Fibroblast of lung (primary cell): ENCODE results near the gene AP3S2.

Source experiments
- EZH2 ChIP-seq: IDR thresholded peaks from 2 replicates; pipeline ENCODE4 v1.5.1; 2012; ENCODE audit warnings: low read length, control low read depth, mild to moderate bottlenecking; ENCODE audit errors: missing control alignments
- TF ChIP-seq, protein P1 (sequence below), 2 donors: IDR thresholded peaks in 1 of 2; conservative IDR thresholded peaks in 1 of 2; 1 replicate in 1 of 2; 2 replicates in 1 of 2; pipeline ENCODE4 v1.5.1; 2011 to 2012; ENCODE audit warnings: low read length in 2 of 2, control low read depth in 1 of 2, inconsistent platforms in 1 of 2, low read depth in 1 of 2, mild to moderate bottlenecking in 1 of 2

DNA sequence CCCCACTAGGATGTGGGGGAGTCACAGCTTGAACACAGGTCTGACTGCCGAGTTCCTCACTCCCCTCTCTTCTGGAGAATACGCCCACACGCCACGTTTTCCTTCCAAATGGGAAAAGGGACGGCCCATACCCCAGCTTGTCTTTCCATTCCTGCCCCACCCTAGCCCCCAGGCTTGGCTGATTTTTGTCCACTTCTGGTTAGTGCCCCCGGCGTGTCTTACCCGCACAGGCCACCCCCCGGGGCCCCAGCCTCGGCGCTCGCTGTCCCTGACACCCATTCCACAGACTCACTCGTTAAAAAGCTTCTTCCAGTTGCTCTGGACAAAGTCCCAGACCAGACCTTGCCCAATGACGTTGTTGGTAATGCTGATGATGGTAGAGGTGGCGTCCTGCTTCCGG is 103.1 kb downstream of the AP3S2 start:
- TF ChIP-seq, protein P1, sequence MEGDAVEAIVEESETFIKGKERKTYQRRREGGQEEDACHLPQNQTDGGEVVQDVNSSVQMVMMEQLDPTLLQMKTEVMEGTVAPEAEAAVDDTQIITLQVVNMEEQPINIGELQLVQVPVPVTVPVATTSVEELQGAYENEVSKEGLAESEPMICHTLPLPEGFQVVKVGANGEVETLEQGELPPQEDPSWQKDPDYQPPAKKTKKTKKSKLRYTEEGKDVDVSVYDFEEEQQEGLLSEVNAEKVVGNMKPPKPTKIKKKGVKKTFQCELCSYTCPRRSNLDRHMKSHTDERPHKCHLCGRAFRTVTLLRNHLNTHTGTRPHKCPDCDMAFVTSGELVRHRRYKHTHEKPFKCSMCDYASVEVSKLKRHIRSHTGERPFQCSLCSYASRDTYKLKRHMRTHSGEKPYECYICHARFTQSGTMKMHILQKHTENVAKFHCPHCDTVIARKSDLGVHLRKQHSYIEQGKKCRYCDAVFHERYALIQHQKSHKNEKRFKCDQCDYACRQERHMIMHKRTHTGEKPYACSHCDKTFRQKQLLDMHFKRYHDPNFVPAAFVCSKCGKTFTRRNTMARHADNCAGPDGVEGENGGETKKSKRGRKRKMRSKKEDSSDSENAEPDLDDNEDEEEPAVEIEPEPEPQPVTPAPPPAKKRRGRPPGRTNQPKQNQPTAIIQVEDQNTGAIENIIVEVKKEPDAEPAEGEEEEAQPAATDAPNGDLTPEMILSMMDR (conservative IDR thresholded peaks at IDR 0.05 in 1 of 2, IDR thresholded peaks at IDR 0.05 in 1 of 2; ENCODE audit: low read depth in 1 of 2, low read length in 2 of 2) = no peak
- no peak for TF ChIP-seq EZH2
